ES-I3 (cell line): Measurements from ENCODE around the gene CAV1.
A peak's percentile ranks its signal among the peaks of the same experiment; 100 is the strongest.

ENCODE experiments used
- H3K36me3 ChIP-seq: 2 replicates; pipeline ENCODE4 v1.6.1; 2013; ENCODE audit warnings: mild to moderate bottlenecking, low read length, control low read depth, moderate library complexity; ENCODE audit not compliant: insufficient read depth
- H3K4me1 ChIP-seq: 2 replicates; pipeline ENCODE4 v1.6.1; 2013; ENCODE audit warnings: mild to moderate bottlenecking, control low read depth, low read length; ENCODE audit not compliant: insufficient read depth
- H3K9ac ChIP-seq: 2 replicates; pipeline ENCODE4 v1.6.1; 2013; ENCODE audit warnings: low read depth, mild to moderate bottlenecking, low read length, moderate library complexity
- H3K9me3 ChIP-seq: 2 replicates; pipeline ENCODE4 v1.6.1; 2013; ENCODE audit warnings: mild to moderate bottlenecking, low read length, moderate library complexity; ENCODE audit not compliant: control insufficient read depth, insufficient read depth

The CAV1 gene

DNA sequence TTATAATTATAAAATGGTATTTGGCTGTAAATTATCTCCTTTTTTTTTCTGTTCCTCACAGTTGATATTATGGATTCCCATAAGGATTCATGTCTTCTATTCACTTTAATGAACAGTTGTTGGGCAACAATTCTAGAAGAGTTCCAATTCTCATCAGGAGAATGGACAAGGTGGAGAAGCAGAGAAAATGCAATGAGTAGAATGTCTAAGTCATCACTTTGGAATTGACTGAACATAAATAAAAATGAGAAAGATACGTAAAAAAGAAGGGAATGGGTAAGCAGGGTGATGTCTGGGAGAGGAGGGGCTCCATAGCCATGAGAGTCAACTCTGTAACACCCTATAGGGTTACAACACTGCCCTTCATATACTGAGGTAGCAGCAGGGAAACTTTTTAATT lies 27.1 kb upstream of the CAV1 start:
- H3K9ac ChIP-seq, result no peak overlapping the region
- peaks cover 7% of the 10 kb centered on the region; the same call in 1 of the 2 replicates for H3K4me1 ChIP-seq
- H3K9me3 ChIP-seq, result no peaks in the 10 kb centered on the region
- no peaks in the 10 kb centered on the region; the same call in 1 of the 2 replicates for H3K36me3 ChIP-seq

DNA sequence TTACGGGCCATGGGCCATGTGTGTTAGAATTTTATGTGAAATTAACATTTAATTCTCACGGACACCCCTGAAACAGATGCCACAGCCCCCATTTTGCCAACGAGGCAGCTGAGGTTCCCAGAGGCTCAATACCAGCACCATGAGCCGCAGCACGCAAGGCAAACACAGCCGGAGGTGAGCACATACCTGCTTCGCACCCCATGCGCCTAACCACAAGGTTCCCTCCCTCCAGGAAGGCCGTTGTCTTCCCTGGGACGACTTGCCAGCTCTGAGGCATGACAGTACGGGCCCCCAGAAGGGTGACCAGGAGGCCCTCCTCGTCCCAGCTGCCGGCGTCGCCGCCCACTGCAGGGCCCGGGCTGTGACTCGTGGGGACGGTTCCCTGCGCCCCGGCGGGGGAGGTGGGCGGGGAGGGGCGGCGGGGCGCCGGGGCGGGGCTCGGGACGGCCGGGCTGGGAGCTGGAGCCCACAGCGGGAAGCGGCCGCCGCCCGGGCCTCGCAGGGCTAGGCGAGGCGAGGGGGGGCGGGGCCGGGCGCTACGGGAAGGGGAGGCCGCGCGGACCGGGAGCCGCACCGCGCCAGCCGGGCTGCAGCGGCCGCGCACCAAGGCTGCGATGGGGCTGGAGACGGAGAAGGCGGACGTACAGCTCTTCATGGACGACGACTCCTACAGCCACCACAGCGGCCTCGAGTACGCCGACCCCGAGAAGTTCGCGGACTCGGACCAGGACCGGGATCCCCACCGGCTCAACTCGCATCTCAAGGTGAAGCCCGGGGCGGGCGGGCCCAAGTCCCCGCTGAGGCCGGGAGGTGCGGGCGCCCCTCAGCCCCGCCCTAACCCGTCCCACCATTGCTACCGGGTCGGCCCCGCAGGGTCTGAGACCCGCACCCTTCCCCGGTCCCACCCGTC lies 25.4 kb upstream of the CAV1 start, which contains the start of gene CAV2:
TSS of gene CAV2 (plus strand) at position 571 of the 910 bp plus-strand sequence. CDS start at position 615, 44 bp downstream.
- peak within 1 kb of the TSS; percentile 82 for H3K9ac ChIP-seq
- peaks cover 7% of the 10 kb centered on the region; the same call in 1 of the 2 replicates for H3K4me1 ChIP-seq
- no peaks in the 10 kb centered on the region; the same call in 1 of the 2 replicates for H3K36me3 ChIP-seq
- H3K9me3 ChIP-seq, result no peaks in the 10 kb centered on the region

DNA sequence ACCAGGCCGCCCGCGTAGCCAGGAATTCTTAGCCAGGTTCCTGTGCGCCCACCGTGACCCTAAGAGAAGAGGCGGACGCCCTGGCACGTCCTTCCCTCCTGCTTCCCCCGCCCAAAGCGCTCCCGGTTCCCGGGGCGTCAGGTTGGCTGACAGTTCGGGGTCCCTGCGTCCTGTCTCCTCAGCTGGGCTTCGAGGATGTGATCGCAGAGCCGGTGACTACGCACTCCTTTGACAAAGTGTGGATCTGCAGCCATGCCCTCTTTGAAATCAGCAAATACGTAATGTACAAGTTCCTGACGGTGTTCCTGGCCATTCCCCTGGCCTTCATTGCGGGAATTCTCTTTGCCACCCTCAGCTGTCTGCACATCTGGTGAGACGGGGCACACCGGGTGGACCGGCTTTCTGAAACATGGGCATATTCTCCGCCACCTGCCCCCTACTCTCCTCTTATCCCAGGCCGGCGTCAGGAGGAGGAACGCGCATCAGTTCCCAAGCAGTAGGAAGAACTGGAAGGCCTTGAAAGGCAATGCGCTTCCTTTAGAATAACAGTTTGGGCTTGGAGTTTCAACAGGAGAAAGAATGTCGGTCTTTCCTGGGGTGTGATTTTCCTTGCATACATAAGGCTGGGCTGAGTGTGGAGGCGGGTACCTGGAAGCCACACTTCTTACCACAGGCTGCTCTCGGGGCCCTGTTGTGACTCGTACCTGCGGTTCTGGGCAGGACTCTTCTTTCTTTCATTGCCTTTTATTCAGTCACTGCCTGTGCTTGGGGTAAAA lies 24.6 kb upstream of the CAV1 start:
- no peaks in the 10 kb centered on the region for H3K9me3 ChIP-seq
- peak overlapping the region; percentile 82 for H3K9ac ChIP-seq
- peaks cover under 1% of the 10 kb centered on the region; the same call in 1 of the 2 replicates for H3K36me3 ChIP-seq
- H3K4me1 ChIP-seq, result peaks cover 7% of the 10 kb centered on the region; the same call in 1 of the 2 replicates

DNA sequence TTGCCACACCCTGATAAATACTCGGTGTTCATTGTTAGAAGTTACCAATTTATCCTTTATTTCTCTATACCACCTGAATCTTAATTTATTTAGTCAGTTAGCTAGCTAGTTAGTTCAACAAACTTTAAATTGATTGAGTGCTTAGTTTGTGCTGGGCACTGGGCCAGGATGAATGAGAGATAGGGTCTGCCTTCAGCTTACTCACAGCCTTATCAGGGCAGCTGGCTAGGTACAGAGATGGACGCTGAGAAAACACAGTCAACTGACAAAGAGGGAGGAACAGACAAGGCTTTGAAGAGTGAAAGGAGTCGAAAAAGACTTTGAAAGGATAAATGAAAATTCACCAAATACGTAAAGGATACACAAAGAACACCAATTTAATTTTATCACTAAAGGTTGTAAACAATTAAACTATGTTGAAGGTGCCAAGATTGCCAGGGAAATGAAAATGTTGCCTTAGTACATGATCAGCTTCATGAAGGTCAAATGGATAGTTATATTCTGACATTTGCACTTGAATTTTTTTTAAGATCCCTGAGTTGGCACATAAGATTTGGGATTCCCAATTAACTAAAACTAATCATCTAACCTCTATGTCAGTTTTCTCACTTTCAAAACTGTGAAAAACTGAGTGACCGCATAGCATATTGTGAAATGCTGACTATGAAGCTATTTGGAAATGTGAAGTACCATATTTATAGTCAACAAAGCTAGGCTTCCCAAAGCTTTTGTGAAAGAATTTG lies 23.2 kb upstream of the CAV1 start:
- Histone ChIP-seq H3K9ac (peak overlapping the region; percentile 82; the same call in 1 of the 2 replicates), H3K4me1 (peaks cover 7% of the 10 kb centered on the region; the same call in 1 of the 2 replicates)

DNA sequence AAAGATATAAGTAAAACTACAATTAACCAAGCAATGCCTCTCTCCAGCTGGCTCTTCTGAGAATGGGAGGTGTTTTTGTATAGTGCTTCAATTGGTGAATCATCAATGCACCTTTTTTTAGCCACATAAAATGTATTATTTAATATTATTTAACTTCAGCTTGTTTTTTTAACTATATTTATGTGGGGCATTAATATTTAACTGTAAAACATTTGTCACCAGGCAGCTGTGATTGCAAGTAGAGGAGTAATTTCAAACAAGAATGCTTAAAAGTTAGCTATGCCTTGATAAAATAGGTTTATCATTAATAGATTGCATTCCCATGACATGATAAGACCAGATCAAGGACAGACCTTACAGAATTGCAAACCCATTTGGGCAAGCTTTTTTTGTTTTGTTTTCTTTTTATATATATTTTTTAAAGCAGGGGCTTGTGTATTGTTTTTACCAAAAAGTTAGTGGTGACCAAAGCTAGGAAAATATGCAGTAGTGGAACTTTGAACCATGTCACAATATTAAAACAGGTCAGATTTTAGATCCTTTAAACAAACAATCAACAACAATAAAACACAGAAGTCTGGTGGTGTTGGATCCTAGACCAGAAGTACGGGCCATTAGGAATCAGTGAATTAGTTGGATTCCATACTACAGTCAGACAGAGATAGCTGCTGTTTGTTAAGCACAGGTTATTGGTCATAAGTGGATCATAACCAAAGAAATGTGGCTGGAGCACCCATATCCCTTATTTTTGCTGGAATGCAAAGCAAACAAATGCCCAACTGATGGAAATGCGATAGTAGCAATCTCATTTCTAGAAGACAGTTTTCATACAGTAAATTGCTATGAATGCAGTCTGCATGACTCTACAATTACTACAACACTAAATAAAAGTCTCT lies 22.4 kb upstream of the CAV1 start:
- Histone ChIP-seq H3K9ac (no peak overlapping the region), H3K4me1 (peaks cover 7% of the 10 kb centered on the region; the same call in 1 of the 2 replicates), H3K36me3 (peaks cover 6% of the 10 kb centered on the region; the same call in 1 of the 2 replicates), H3K9me3 (no peaks in the 10 kb centered on the region)

More for the DNA sequence above, 23.2 kb upstream of the CAV1 start:
- Histone ChIP-seq H3K9me3 (no peaks in the 10 kb centered on the region), H3K36me3 (peaks cover 6% of the 10 kb centered on the region; the same call in 1 of the 2 replicates)

DNA sequence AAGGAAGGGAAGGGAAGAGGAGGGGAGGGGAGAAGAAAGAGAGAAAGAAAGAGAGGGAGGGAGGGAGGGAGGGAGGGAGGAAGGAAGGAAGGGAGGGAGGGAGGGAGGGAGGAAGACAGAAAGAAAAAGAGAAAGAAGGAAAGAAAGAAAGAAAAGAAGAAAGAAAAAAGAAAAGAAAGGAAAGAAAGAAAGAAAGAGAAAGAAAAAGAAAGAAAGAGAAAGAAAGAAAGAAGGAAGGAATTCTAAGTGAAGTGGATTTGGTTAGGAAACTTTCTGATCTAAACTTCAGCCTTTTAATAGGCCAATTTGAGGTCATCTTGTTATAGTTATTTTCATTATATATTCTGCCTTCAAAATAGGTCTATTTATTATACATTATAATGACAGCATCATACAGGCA lies 21.0 kb upstream of the CAV1 start:
- Histone ChIP-seq H3K36me3 (peaks cover 6% of the 10 kb centered on the region; the same call in 1 of the 2 replicates), H3K9me3 (no peaks in the 10 kb centered on the region), H3K4me1 (peaks cover 7% of the 10 kb centered on the region; the same call in 1 of the 2 replicates), H3K9ac (no peak overlapping the region)

DNA sequence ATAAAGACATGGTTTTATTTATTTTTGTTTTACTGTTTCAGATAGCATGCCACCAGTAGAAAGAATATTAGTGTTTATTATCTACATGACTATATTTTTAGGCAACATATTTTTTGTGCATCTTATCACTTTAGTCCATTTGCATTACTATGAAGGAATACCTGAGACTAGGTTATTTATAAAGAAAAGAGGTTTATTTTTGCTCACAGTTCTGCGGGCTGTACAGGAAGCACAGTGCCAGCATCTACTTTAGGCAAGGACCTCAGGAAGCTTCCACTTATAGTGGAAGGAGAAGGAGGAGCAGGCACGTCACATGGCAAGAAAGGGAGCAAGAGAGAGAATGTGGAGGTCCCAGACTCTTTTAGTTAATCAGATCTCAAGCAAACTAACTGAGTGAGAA lies 19.6 kb upstream of the CAV1 start:
- Histone ChIP-seq H3K9ac (no peak overlapping the region), H3K9me3 (no peaks in the 10 kb centered on the region), H3K36me3 (peaks cover 6% of the 10 kb centered on the region; the same call in 1 of the 2 replicates), H3K4me1 (peaks cover 7% of the 10 kb centered on the region; the same call in 1 of the 2 replicates)

DNA sequence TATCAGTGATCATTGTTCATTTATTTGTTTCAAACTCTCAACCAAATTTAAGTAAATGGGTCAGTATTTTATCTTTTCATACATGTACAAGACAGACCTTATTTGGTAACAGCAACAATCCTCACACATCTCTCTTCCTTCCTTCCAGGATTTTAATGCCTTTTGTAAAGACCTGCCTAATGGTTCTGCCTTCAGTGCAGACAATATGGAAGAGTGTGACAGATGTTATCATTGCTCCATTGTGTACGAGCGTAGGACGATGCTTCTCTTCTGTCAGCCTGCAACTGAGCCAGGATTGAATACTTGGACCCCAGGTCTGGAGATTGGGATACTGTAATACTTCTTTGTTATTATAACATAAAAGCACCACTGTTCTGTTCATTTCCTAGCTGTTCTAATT lies 19.0 kb upstream of the CAV1 start:
- Histone ChIP-seq H3K4me1 (peaks cover 7% of the 10 kb centered on the region; the same call in 1 of the 2 replicates), H3K36me3 (peaks cover 6% of the 10 kb centered on the region; the same call in 1 of the 2 replicates), H3K9me3 (no peaks in the 10 kb centered on the region), H3K9ac (no peak overlapping the region)

DNA sequence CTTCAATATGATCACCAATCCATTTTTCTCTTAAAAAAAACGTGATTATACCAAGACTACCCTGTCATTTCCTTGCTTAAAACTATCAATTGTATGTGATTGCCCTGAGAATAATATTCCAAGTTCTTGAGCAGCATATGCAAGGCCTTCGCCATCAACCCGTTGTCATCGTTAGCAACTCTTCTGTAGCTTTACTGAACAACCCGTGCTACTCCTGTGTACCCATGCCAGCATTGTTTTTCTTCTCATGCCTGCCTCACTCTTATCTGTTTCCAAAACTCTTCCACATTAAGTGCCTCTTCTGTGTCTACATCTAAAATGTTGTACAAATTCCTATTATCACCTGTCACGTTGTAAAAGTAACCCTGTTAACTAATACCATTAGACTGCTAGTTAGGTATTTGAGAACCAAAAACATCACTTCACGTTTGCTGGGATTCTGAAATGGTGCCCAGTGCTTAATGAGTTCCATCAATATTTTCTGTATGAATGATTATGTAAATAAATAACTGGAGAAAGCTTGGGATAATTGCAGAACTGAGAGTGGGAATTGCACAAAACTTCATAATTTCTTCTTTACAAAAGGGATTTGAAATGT lies 14.8 kb upstream of the CAV1 start:
- Histone ChIP-seq H3K9me3 (no peaks in the 10 kb centered on the region), H3K36me3 (peaks cover 6% of the 10 kb centered on the region; the same call in 1 of the 2 replicates), H3K4me1 (peaks cover 19% of the 10 kb centered on the region), H3K9ac (no peak overlapping the region)

DNA sequence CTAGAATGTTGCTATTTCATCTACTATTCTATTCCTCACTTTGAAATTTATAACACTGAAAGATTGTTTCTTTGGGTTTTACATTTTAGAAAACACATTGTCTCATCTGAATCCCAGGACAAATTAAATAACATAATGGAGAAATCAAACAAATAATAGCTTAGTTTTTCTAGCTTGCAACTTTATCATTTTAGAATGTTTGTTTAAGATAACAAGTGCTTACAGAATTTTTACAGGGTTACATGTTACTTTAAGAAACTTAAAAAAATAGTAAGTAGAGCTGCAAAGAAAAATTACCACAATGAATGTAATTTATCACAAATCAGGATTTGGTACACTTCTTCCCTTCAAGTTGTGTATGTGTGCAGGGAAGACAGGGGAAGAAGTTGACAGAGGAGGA lies 14.0 kb upstream of the CAV1 start:
- no peak overlapping the region for H3K9ac ChIP-seq
- no peaks in the 10 kb centered on the region for H3K9me3 ChIP-seq
- H3K4me1 ChIP-seq, result peaks cover 26% of the 10 kb centered on the region
- peaks cover under 1% of the 10 kb centered on the region; the same call in 1 of the 2 replicates for H3K36me3 ChIP-seq

DNA sequence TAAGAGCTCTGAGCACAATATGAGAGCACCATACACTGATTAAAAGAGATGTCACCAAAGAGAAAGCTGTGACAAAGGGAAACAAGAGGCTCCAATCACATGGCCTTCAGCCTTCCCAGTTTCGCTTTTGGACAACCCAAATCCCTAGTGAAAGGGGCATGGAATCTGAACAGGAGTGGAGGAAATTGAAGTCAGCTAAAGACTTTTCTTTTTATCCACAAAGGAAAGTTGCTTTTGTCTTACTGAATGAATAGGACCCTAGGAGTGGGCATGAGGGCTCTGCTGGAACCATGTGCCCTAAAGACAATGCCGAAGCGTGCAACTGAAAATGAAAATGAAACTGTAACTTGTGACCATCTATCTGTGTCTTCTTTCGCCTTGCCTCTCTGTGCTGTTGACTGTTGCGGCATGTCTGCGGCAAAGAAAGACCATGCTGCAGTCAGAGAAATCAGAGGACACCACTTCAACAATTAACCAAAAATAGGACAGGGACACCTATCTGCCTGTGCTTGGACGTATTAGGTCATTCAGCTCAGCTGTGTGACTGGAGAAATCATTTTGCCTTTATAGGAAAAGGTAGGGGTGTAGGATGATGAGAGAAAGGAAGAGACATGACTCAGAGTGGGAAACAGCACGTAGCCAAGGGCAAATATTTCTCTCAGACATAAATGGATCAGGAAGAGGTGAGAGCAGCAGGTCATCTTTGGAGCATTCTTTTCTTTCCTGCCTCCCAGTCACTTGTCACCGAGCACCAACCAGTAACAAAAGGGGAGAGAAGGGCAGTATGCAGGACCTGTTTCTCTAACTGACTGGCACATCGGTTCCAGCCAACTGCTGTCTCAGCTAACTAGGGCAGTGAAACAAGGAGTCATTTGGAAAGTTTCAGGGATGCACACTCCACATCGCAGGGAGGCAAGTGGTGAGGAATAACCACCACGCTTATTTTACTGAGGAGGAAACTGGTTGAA lies 13.0 kb upstream of the CAV1 start:
- H3K4me1 ChIP-seq, result peaks cover 29% of the 10 kb centered on the region
- no peaks in the 10 kb centered on the region for H3K9me3 ChIP-seq
- H3K36me3 ChIP-seq, result no peaks in the 10 kb centered on the region
- H3K9ac ChIP-seq, result no peak overlapping the region
